HG02571 (cell line): ENCODE data around the gene CDK19.
A peak's percentile ranks its signal among the peaks of the same experiment; 100 is the strongest.
"Not testable (repeated sequence)": the region's sequence is repeated elsewhere in the genome, so short reads cannot be mapped to it uniquely, and the experiment has no call there.

Experiments used
- ATAC-seq: cut with Tn5 transposase; IDR thresholded peaks from one replicate; pipeline ENCODE4 v1.9.1; 2021; ENCODE audit warnings: mild to moderate bottlenecking, moderate library complexity; ENCODE audit not compliant: unreplicated experiment

CDK19 gene

GRCh38 chr6:110814102-110815014 is 911 bp downstream of the CDK19 start:
- ATAC-seq: peak; percentile 16

GRCh38 chr6:110813338-110814101 is 1.7 kb downstream of the CDK19 start:
- no peak for ATAC-seq

DNA sequence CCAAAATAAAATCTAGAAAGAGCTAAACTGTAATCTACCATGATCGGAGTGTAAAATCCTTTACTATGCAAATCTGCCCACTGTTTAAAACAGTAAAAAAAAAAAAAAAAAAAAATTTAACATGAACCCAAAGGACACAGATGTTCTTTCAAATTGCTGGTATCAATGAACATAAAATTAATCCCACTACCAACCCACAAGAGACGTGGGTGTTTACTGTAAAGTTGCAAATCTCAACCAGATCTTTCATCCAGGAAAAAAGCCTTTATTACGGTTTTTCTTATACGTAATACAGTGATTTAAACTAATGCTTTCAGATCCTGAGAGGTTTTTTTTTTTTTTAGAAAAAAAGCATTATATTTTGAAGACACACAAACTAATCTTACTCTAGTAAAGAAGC is 2.5 kb downstream of the CDK19 start:
- ATAC-seq: no peak

DNA sequence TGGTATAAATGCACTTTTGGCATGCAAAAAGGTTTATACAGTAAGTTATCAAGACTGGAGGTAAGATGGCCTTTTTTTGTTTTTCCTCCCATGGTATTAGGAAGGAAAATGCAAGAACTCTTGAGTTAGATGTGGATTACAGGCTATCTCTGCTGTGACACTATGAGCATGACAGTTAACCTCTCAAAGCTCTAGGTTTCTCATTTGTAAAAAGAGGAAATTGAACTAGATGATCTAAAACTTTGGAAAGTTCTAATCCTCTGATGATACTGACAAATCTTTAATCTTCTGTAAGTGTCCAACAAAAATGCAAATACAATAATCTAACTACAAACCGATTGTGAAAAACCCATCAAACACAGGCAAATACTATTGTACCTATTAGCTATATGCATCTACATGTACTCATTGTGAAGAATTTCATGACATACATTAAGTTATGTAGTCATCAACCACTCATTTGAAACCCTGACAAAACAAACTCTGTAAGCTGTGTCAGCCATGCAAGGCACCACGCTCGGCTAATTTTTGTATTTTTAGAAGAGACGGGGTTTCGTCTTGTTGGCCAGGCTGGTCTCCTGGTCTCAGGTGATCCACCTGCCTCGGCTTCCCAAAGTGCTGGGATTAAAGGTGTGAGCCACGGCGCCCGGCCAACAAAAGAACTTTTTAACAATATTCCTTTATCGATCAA is 4.2 kb downstream of the CDK19 start:
- ATAC-seq: no peak

DNA sequence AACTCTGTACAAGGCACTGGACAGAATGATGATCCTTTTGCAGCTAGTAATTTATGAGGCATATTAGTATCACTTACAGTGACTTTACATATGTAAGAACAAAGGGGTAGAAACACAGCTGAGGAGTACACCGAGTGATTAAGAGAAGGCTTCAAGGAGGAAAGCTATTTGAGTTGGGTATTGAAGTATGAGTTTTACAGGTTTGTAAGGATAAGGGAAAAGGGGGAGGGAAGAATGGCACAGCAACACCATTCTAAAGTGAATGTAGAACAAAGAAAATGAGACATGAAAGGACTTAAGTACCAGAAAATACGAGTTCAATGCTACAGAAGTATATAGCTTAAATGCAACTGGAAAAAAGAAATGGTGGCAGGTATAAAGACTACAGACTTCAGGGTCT is 5.5 kb downstream of the CDK19 start:
- no peak for ATAC-seq

- not testable (repeated sequence) for ATAC-seq
Measured at GRCh38 chr6:110802175-110802574, 13.1 kb downstream of the CDK19 start.

- ATAC-seq: no peak
Measured at GRCh38 chr6:110800839-110801196, 14.5 kb downstream of the CDK19 start.

- ATAC-seq: no peak
Measured at GRCh38 chr6:110800196-110800838, 15.0 kb downstream of the CDK19 start.

DNA sequence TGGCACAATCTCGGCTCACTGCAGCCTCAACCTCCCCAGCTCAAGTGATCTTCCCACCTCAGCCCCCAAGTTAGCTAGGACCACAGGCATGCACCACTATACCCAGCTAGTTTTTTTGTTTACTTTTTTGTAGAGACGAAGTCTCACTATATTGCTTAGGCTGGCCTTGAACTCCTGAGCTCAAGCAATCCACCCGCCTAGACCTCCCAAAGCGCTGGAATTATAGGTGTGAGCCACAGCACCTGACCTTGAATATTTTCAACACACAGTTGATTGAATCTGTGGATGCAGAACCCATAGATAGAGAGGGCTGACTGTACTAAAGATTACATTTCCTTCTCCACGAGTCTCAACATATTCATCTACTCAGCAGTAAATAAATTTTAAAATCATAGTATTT is 15.6 kb downstream of the CDK19 start:
- ATAC-seq: no peak

- ATAC-seq: no peak
Measured at GRCh38 chr6:110799189-110799588, 16.1 kb downstream of the CDK19 start.

DNA sequence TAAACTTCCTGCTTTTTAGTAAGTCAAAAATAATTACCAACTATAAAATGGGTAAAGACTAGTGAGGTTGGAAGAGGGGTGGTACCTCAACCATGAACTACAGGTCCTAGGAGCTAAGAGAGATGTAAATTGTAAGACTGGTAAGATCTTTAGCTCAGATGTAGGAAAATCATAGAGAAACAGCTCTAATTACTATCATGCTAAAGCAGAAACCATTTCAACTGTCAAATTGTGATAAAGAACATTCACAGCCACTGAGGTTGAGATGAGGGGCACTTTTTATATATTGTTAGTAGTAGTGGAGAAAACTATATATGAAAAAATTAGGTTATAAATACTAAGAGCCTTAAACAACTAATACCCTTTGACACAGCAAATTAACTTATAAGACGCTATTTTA is 20.0 kb downstream of the CDK19 start:
- no peak for ATAC-seq

DNA sequence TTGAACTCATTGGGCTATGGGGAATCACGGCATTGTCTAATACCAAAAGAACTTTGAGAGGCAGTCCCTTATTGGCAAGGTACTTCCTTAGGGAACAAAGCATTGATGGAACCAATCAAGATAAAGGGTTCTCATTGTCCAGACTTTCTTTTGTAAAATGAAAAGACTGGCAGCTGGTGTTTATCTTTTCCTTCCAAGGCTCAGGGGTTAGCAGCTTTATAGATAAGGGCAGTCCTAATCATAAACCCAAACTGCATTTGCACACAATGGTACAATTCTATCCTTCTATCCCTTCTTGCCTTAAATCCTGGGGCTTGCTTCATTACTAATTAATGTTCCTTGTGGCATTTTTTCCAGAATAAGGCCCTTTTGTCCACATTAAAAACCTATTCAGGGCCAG is 28.6 kb downstream of the CDK19 start:
- no peak for ATAC-seq

GRCh38 chr6:110786271-110786670 is 29.0 kb downstream of the CDK19 start:
- no peak for ATAC-seq

- no peak for ATAC-seq
Measured at GRCh38 chr6:110784610-110784979, 30.7 kb downstream of the CDK19 start.

DNA sequence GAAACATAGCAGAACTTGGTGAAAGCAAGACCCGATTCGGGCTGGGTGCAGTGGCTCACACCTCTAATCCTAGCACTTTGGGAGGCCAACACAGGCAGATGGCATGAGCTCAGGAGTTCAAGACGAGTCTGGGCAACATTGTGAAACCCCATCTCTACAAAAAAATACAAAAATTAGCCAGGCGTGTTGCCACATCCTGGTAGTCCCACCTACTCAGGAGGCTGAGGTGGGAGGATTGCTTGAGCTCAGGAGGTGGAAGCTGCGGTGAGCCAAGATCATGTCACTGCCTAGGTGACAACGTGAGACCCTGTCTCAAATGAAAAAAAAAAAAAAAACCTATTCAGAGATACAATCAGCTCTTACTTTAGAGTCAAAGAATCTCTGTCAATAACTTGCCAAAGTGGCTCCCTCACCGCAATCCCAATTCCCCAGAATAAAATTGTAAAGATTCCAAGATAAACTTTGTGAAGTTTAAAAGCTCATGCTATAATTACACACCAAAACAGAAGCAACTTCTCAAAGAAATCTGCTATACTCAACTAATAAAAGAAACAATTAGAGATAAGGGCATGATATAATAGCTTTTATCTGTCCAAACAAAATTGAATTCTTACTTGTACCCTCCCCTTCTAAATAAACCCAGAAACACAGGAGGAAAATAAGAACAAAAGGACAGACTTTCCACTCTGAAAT is 33.6 kb downstream of the CDK19 start:
- ATAC-seq: no peak

- ATAC-seq: no peak
Measured at GRCh38 chr6:110778333-110778732, 36.9 kb downstream of the CDK19 start.

DNA sequence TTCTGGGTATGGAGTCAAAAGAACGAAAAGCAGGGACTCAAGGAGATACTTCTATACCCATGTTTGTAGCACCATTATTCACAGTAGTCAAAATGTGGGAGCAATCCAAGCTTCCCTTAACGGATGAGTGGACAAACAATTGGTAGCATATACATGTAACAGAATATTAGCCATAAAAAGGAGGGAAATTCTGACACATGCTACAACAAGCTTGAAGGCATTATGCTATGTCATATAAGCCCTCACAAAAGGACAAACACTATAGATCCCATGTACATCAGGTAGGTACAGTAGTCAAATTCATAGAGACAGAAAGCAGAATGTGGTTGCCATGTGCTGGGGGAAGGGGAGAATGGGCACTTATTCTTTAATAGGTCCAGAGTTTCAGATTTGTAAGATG is 37.6 kb downstream of the CDK19 start:
- ATAC-seq: no peak

DNA sequence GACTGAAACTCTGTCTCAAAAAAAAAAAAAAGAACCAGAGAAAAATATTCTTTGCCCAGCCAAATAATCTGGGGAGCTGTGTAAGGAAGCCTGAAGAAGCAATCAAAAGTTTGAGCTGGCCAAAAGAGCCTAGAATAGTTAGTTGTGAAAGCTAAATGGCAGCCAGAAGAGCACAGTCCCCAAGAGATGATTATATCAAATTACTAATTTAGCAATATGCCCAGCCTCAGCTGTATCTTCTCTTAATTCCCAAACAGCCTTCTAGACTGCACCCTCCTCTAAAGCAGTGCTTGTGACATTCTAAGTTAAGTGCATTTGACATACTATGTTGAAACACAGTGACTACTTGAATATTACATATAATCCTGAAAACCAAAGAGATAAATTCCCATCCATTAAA is 38.9 kb downstream of the CDK19 start:
- no peak for ATAC-seq

DNA sequence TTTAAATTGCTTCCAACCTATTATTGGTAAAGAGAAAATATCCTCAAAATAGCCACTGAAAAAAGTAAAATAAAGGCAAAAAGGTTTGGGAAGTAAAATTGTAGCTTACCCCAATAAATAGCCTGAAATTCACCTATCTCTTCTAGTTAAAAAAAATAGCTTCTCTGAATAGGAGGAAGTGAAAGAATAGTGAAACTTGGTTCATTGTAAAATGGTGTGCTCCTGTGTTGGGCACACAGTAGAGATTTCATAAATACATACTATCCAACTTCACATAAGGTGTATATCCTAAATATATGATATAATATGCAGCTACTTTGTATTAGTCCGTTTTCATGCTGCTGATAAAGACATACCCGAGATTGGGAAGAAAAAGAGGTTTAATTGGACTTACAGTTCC is 45.3 kb downstream of the CDK19 start:
- ATAC-seq: no peak

- no peak for ATAC-seq
Measured at GRCh38 chr6:110768057-110768456, 47.2 kb downstream of the CDK19 start.

GRCh38 chr6:110761371-110761770 is 53.9 kb downstream of the CDK19 start:
- ATAC-seq: no peak
